Keratinocyte (primary cell): ENCODE measurements around the gene TMEM151B. TPM values are rescaled to one million over a fixed set of nuclear protein-coding genes. Genes with fewer than 3 reads are reported as not detected.

ENCODE experiments used
- DNase-seq: peaks from one replicate; pipeline ENCODE4 v3.0.0-alpha.2; 2011; ENCODE audit warnings: low read depth, missing footprints, low spot score
- FAIRE-seq: peaks from 2 replicates; lab custom pipeline; 2011; peaks lifted over from hg19 to GRCh38; lab: Jason Lieb, UNC
- H2AFZ ChIP-seq: 2 replicates; pipeline ENCODE4 v1.6.0; 2012; ENCODE audit warnings: low read length, control low read depth, inconsistent platforms; ENCODE audit not compliant: control insufficient read depth
- H3K27ac ChIP-seq: 2 replicates; pipeline ENCODE4 v1.5.1; 2011; ENCODE audit warnings: low read length; ENCODE audit not compliant: control insufficient read depth, insufficient read depth
- H3K27me3 ChIP-seq: 3 replicates; pipeline ENCODE4 v1.6.0; 2011; ENCODE audit warnings: low read length; ENCODE audit not compliant: control insufficient read depth, insufficient read depth; ENCODE audit errors: extremely low read depth
- H3K36me3 ChIP-seq, 2 experiments: 2 replicates in 1 of 2; 3 replicates in 1 of 2; pipeline ENCODE4 v1.5.1; 2011; ENCODE audit warnings: low read length in 2 of 2, mild to moderate bottlenecking in 1 of 2; ENCODE audit not compliant: control insufficient read depth in 2 of 2, insufficient read depth in 2 of 2; ENCODE audit errors: extremely low read depth in 1 of 2
- H3K4me1 ChIP-seq: 3 replicates; pipeline ENCODE4 v1.5.1; 2011; ENCODE audit warnings: low read length; ENCODE audit not compliant: control insufficient read depth, insufficient read depth; ENCODE audit errors: extremely low read depth
- H3K4me2 ChIP-seq: 3 replicates; pipeline ENCODE4 v1.6.0; 2011; ENCODE audit warnings: low read depth, low read length; ENCODE audit not compliant: control insufficient read depth, insufficient read depth; ENCODE audit errors: extremely low read depth
- H3K4me3 ChIP-seq, 3 experiments: fragments of 200-600 bp in 1 of 3; sonication (generic) in 1 of 3; 2 replicates in 2 of 3; 3 replicates in 1 of 3; pipeline ENCODE4 v1.5.1; 2011 to 2016; ENCODE audit warnings: low read length in 3 of 3, mild to moderate bottlenecking in 3 of 3, control low read depth in 2 of 3, inconsistent platforms in 1 of 3, low read depth in 1 of 3, mixed read lengths in 1 of 3, mixed run types in 1 of 3, moderate library complexity in 1 of 3; ENCODE audit not compliant: control insufficient read depth in 2 of 3, insufficient read depth in 2 of 3; ENCODE audit errors: extremely low read depth in 1 of 3
- H3K79me2 ChIP-seq: 2 replicates; pipeline ENCODE4 v1.6.0; 2012; ENCODE audit warnings: low read length; ENCODE audit not compliant: control insufficient read depth, insufficient read depth
- H3K9ac ChIP-seq: 3 replicates; pipeline ENCODE4 v1.6.0; 2011; ENCODE audit warnings: low read length; ENCODE audit not compliant: control insufficient read depth, insufficient read depth; ENCODE audit errors: extremely low read depth
- H3K9me1 ChIP-seq: 3 replicates; pipeline ENCODE4 v1.6.0; 2011; ENCODE audit warnings: low read length; ENCODE audit not compliant: control insufficient read depth, insufficient read depth; ENCODE audit errors: extremely low read depth
- H3K9me3 ChIP-seq: 2 replicates; pipeline ENCODE4 v1.5.1; 2012; ENCODE audit warnings: low read depth, low read length; ENCODE audit not compliant: control insufficient read depth
- H4K20me1 ChIP-seq: 3 replicates; pipeline ENCODE4 v1.6.0; 2011; ENCODE audit warnings: low read length; ENCODE audit not compliant: control insufficient read depth, insufficient read depth; ENCODE audit errors: extremely low read depth
- EZH2 ChIP-seq: IDR thresholded peaks from one replicate; pipeline ENCODE4 v1.6.1; 2012; ENCODE audit warnings: inconsistent platforms, mild to moderate bottlenecking, low read length, moderate library complexity
- dilution Hi-C: fragments of 300-500 bp; cut with MboI; formaldehyde crosslinking; loops from one replicate; pipeline ENCODE4 v1.7.0; 2020; ENCODE audit warnings: low sequenced_read_pairs; ENCODE audit not compliant: extremely low pct_ligation_motif_present
- polyA plus RNA-seq, 5 experiments: library from polyadenylated mRNA; depleted of rRNA in 3 of 5; stranded (reverse) in 3 of 5; stranded (forward) in 1 of 5; unstranded in 1 of 5; fragments of >200 nt; gene quantifications; 1 replicate in 1 of 5; 2 replicates in 3 of 5; 3 replicates in 1 of 5; pipeline versions ENCODE4 v1.2.1 to v1.2.3, GENCODE V29; 2011 to 2012; ENCODE audit warnings: missing spikeins in 2 of 5, low read depth in 1 of 5, low replicate concordance in 1 of 5
- TF ChIP-seq, protein P1 (sequence below), 3 experiments: IDR thresholded peaks in 1 of 3; conservative IDR thresholded peaks in 1 of 3; optimal IDR thresholded peaks in 1 of 3; 2 replicates in 2 of 3; 3 replicates in 1 of 3; pipeline versions ENCODE3 to v1.5.1; 2011; ENCODE audit warnings: low read length in 3 of 3, mild to moderate bottlenecking in 3 of 3, moderate library complexity in 2 of 3, control low read depth in 1 of 3, inconsistent platforms in 1 of 3; ENCODE audit not compliant: insufficient read depth in 2 of 3; ENCODE audit errors: extremely low read depth in 1 of 3

Gene TMEM151B
- polyA plus RNA-seq, 1 donor (not counting 4 experiments of a cell fraction or from before 2014, with no cell fraction given): not detected

- DNase-seq: no peak
- no peak overlapping the region for H3K4me2 ChIP-seq
- H3K4me3 ChIP-seq: no peak overlapping the region
- no peak overlapping the region for H3K9ac ChIP-seq
- no peaks in the 10 kb centered on the region for H3K9me3 ChIP-seq
- dilution Hi-C loops: no loop called here
- TF ChIP-seq, protein P1, sequence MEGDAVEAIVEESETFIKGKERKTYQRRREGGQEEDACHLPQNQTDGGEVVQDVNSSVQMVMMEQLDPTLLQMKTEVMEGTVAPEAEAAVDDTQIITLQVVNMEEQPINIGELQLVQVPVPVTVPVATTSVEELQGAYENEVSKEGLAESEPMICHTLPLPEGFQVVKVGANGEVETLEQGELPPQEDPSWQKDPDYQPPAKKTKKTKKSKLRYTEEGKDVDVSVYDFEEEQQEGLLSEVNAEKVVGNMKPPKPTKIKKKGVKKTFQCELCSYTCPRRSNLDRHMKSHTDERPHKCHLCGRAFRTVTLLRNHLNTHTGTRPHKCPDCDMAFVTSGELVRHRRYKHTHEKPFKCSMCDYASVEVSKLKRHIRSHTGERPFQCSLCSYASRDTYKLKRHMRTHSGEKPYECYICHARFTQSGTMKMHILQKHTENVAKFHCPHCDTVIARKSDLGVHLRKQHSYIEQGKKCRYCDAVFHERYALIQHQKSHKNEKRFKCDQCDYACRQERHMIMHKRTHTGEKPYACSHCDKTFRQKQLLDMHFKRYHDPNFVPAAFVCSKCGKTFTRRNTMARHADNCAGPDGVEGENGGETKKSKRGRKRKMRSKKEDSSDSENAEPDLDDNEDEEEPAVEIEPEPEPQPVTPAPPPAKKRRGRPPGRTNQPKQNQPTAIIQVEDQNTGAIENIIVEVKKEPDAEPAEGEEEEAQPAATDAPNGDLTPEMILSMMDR (optimal IDR thresholded peaks at IDR 0.05 in 1 of 3, IDR thresholded peaks at IDR 0.05 in 1 of 3, conservative IDR thresholded peaks at IDR 0.05 in 1 of 3; ENCODE audit: extremely low read depth in 1 of 3, insufficient read depth in 2 of 3, low read length in 3 of 3): no peak
- TF ChIP-seq EZH2: no peak
- H3K36me3 ChIP-seq: no peaks in the 10 kb centered on the region
- no peak for FAIRE-seq
- H4K20me1 ChIP-seq: no peaks in the 10 kb centered on the region
- peaks cover 13% of the 10 kb centered on the region for H3K27me3 ChIP-seq
- H3K27ac ChIP-seq: no peak overlapping the region
- H3K9me1 ChIP-seq: no peaks in the 10 kb centered on the region
- no peak overlapping the region for H2AFZ ChIP-seq
- no peaks in the 10 kb centered on the region for H3K4me1 ChIP-seq
- H3K79me2 ChIP-seq: no peaks in the 10 kb centered on the region
Observed at GRCh38 chr6:44333273-44333919, 63.1 kb downstream of the TMEM151B start.

GRCh38 chr6:44333942-44334341 lies 63.7 kb downstream of the TMEM151B start:
- H3K9me1 ChIP-seq: no peaks in the 10 kb centered on the region
- dilution Hi-C loops: no loop called here
- H3K27me3 ChIP-seq: peaks cover 13% of the 10 kb centered on the region

More at GRCh38 chr6:44333942-44334341, 63.7 kb downstream of the TMEM151B start:
- Histone ChIP-seq H3K9me3 (no peaks in the 10 kb centered on the region), H3K36me3 (no peaks in the 10 kb centered on the region), H3K4me3 (no peak overlapping the region), H3K4me2 (no peak overlapping the region), H4K20me1 (no peaks in the 10 kb centered on the region), H3K4me1 (no peaks in the 10 kb centered on the region), H3K27ac (no peak overlapping the region), H3K79me2 (no peaks in the 10 kb centered on the region), H2AFZ (no peak overlapping the region), H3K9ac (no peak overlapping the region)
- TF ChIP-seq EZH2: no peak
- TF ChIP-seq, protein P1 (optimal IDR thresholded peaks at IDR 0.05 in 1 of 3, IDR thresholded peaks at IDR 0.05 in 1 of 3, conservative IDR thresholded peaks at IDR 0.05 in 1 of 3; ENCODE audit: extremely low read depth in 1 of 3, insufficient read depth in 2 of 3, low read length in 3 of 3): no peak
- FAIRE-seq (no peak), DNase-seq (no peak)
